Measurements from ENCODE around the gene FAM216A. TPM values are rescaled to one million over a fixed set of nuclear protein-coding genes. Genes with fewer than 3 reads are reported as not detected.
A peak's percentile ranks its signal among the peaks of the same experiment; 100 is the strongest.

Gene FAM216A
- total and polyA plus RNA-seq, 9 of the 15 experiments (the other 6 are each of a cell fraction or from before 2014, with no cell fraction given), result 17.2 to 96.9 (median 48.5) TPM

GRCh38 chr12:110421159-110421661, 47.4 kb upstream of the FAM216A start (continued):
- TF ChIP-seq, protein P1, sequence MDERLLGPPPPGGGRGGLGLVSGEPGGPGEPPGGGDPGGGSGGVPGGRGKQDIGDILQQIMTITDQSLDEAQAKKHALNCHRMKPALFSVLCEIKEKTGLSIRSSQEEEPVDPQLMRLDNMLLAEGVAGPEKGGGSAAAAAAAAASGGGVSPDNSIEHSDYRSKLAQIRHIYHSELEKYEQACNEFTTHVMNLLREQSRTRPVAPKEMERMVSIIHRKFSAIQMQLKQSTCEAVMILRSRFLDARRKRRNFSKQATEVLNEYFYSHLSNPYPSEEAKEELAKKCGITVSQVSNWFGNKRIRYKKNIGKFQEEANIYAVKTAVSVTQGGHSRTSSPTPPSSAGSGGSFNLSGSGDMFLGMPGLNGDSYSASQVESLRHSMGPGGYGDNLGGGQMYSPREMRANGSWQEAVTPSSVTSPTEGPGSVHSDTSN (CRISPR knock-in tag; IDR thresholded peaks at IDR 0.05; ENCODE audit: low read depth), result no peak
- TF ChIP-seq, protein P1 (tag; conservative IDR thresholded peaks at IDR 0.05; ENCODE audit: low read depth), result 0 out of 2 replicates have a peak, but pooled peaks have one; percentile 30
- no peak for TF ChIP-seq ETS2 (tag; IDR thresholded peaks at IDR 0.05; ENCODE audit: borderline replicate concordance, poor library complexity, severe bottlenecking)
- TF ChIP-seq ZNF274 (IDR thresholded peaks at IDR 0.05; ENCODE audit: borderline replicate concordance, low read depth, low read length), result no peak
- TF ChIP-seq ZC3H8 (IDR thresholded peaks at IDR 0.05), result no peak
- peak; percentile 57 for TF ChIP-seq NFIC (IDR thresholded peaks at IDR 0.05)
- no peak for TF ChIP-seq CHAMP1 (IDR thresholded peaks at IDR 0.05)
- no peak for TF ChIP-seq SMC3 (conservative IDR thresholded peaks at IDR 0.05; ENCODE audit: insufficient read depth, low read depth, low read length)
- no peak for TF ChIP-seq TARDBP (IDR thresholded peaks at IDR 0.05)
- TF ChIP-seq THRAP3 (IDR thresholded peaks at IDR 0.05; ENCODE audit: borderline replicate concordance), result no peak
- no peak for TF ChIP-seq ZNF398 (CRISPR knock-in tag; IDR thresholded peaks at IDR 0.05)
- peak; percentile 54 for TF ChIP-seq HDAC3 (IDR thresholded peaks at IDR 0.05; ENCODE audit: borderline replicate concordance, partially characterized antibody)
- no peak for TF ChIP-seq MITF (IDR thresholded peaks at IDR 0.05)
- TF ChIP-seq, protein P2, sequence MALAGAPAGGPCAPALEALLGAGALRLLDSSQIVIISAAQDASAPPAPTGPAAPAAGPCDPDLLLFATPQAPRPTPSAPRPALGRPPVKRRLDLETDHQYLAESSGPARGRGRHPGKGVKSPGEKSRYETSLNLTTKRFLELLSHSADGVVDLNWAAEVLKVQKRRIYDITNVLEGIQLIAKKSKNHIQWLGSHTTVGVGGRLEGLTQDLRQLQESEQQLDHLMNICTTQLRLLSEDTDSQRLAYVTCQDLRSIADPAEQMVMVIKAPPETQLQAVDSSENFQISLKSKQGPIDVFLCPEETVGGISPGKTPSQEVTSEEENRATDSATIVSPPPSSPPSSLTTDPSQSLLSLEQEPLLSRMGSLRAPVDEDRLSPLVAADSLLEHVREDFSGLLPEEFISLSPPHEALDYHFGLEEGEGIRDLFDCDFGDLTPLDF (CRISPR knock-in tag; IDR thresholded peaks at IDR 0.05), result no peak
- TF ChIP-seq, protein P3, sequence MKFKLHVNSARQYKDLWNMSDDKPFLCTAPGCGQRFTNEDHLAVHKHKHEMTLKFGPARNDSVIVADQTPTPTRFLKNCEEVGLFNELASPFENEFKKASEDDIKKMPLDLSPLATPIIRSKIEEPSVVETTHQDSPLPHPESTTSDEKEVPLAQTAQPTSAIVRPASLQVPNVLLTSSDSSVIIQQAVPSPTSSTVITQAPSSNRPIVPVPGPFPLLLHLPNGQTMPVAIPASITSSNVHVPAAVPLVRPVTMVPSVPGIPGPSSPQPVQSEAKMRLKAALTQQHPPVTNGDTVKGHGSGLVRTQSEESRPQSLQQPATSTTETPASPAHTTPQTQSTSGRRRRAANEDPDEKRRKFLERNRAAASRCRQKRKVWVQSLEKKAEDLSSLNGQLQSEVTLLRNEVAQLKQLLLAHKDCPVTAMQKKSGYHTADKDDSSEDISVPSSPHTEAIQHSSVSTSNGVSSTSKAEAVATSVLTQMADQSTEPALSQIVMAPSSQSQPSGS (CRISPR knock-in tag; IDR thresholded peaks at IDR 0.05), result no peak
- no peak for TF ChIP-seq RBM17 (IDR thresholded peaks at IDR 0.05; ENCODE audit: borderline replicate concordance, low read depth, low read length)
- peak; percentile 76 for TF ChIP-seq NCOR1 (IDR thresholded peaks at IDR 0.05)
- no peak for TF ChIP-seq RHOXF2B (CRISPR knock-in tag; conservative IDR thresholded peaks at IDR 0.05)

All from K562 (cell line).